GM21367 (cell line): Measurements from ENCODE around the gene CHODL.

Experiments
- ATAC-seq: cut with Tn5 transposase; IDR thresholded peaks from one replicate; pipeline ENCODE4 v1.9.1; 2021; ENCODE audit not compliant: unreplicated experiment

The CHODL gene

GRCh38 chr21:18285379-18285778 lies 40.7 kb downstream of the CHODL start:
- ATAC-seq, result no peak

- ATAC-seq, result no peak
Observed at GRCh38 chr21:18289876-18290275, 45.2 kb downstream of the CHODL start.

- ATAC-seq, result no peak
Observed at GRCh38 chr21:18294100-18294499, 49.5 kb downstream of the CHODL start.

GRCh38 chr21:18298228-18298627 lies 53.6 kb downstream of the CHODL start:
- ATAC-seq, result no peak
